ENCODE data around the gene CST8.

- TF ChIP-seq, protein P1, sequence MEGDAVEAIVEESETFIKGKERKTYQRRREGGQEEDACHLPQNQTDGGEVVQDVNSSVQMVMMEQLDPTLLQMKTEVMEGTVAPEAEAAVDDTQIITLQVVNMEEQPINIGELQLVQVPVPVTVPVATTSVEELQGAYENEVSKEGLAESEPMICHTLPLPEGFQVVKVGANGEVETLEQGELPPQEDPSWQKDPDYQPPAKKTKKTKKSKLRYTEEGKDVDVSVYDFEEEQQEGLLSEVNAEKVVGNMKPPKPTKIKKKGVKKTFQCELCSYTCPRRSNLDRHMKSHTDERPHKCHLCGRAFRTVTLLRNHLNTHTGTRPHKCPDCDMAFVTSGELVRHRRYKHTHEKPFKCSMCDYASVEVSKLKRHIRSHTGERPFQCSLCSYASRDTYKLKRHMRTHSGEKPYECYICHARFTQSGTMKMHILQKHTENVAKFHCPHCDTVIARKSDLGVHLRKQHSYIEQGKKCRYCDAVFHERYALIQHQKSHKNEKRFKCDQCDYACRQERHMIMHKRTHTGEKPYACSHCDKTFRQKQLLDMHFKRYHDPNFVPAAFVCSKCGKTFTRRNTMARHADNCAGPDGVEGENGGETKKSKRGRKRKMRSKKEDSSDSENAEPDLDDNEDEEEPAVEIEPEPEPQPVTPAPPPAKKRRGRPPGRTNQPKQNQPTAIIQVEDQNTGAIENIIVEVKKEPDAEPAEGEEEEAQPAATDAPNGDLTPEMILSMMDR (IDR thresholded peaks at IDR 0.05) = no peak
- TF ChIP-seq POLR2A (IDR thresholded peaks at IDR 0.05) = no peak
Measured at GRCh38 chr20:23544133-23544532, 53.2 kb downstream of the CST8 start.
